CD14-positive monocyte (primary cell): Measurements from ENCODE around the gene DMRTC1. TPM values are rescaled to one million over a fixed set of nuclear protein-coding genes. Genes with fewer than 3 reads are reported as not detected.
"Not testable (repeated sequence)": the region's sequence is repeated elsewhere in the genome, so short reads cannot be mapped to it uniquely, and the experiment has no call there.

Source experiments
- DNase-seq, 3 donors: peaks; one replicate each; pipeline ENCODE4 v3.0.0-alpha.2; 2011 to 2022
- H2AFZ ChIP-seq: 2 replicates; pipeline ENCODE4 v1.6.0; 2012; ENCODE audit warnings: mild to moderate bottlenecking, low read depth, low read length, inconsistent platforms; ENCODE audit not compliant: insufficient read depth, poor library complexity, severe bottlenecking
- H3K27ac ChIP-seq, 2 donors: 1 replicate in 1 of 2; 2 replicates in 1 of 2; pipeline ENCODE4 v1.5.1; 2012 to 2013; ENCODE audit warnings: low read length in 2 of 2, control low read depth in 1 of 2, inconsistent platforms in 1 of 2, low read depth in 1 of 2, mild to moderate bottlenecking in 1 of 2
- H3K27me3 ChIP-seq, 2 donors: one replicate each; pipeline versions ENCODE4 v1.6.0 to v1.6.1; 2011 to 2013; ENCODE audit warnings: low read length in 2 of 2; ENCODE audit not compliant: control insufficient read depth in 2 of 2, insufficient read depth in 2 of 2
- H3K36me3 ChIP-seq, 2 donors: replicated peaks in 1 of 2; 1 replicate in 1 of 2; 2 replicates in 1 of 2; pipeline versions ENCODE4 v1.5.1 to v1.6.1; 2012 to 2013; ENCODE audit warnings: low read length in 2 of 2, control low read depth in 1 of 2, inconsistent platforms in 1 of 2, mild to moderate bottlenecking in 1 of 2; ENCODE audit not compliant: insufficient read depth in 2 of 2, control insufficient read depth in 1 of 2
- H3K4me1 ChIP-seq, 2 donors: 1 replicate in 1 of 2; 2 replicates in 1 of 2; pipeline versions ENCODE4 v1.5.1 to v1.6.1; 2012 to 2013; ENCODE audit warnings: low read length in 2 of 2, control low read depth in 1 of 2, inconsistent platforms in 1 of 2, mild to moderate bottlenecking in 1 of 2, moderate library complexity in 1 of 2; ENCODE audit not compliant: insufficient read depth in 2 of 2, control insufficient read depth in 1 of 2
- H3K4me2 ChIP-seq: replicated peaks from 2 replicates; pipeline ENCODE3; 2012; ENCODE audit warnings: low read length, moderate library complexity, mild to moderate bottlenecking; ENCODE audit not compliant: poor library complexity, severe bottlenecking; ENCODE audit errors: extremely low read depth
- H3K4me3 ChIP-seq, 3 experiments: fragments of 200-600 bp in 1 of 3; sonication (generic) in 1 of 3; replicated peaks in 1 of 3; 1 replicate in 2 of 3; 2 replicates in 1 of 3; pipeline ENCODE4 v1.5.1; 2011 to 2013; ENCODE audit warnings: low read length in 3 of 3, mild to moderate bottlenecking in 3 of 3, control low read depth in 2 of 3, low read depth in 2 of 3, inconsistent platforms in 1 of 3, moderate library complexity in 1 of 3
- H3K79me2 ChIP-seq: 2 replicates; pipeline ENCODE4 v1.6.0; 2012; ENCODE audit warnings: mild to moderate bottlenecking, control low read depth, inconsistent platforms, low read length, moderate library complexity; ENCODE audit not compliant: insufficient read depth
- H3K9ac ChIP-seq: 2 replicates; pipeline ENCODE4 v1.6.0; 2017; ENCODE audit warnings: low read length, mild to moderate bottlenecking; ENCODE audit not compliant: insufficient read depth, poor library complexity, severe bottlenecking
- H3K9me3 ChIP-seq, 2 donors: replicated peaks in 1 of 2; 1 replicate in 1 of 2; 2 replicates in 1 of 2; pipeline versions ENCODE4 v1.5.1 to v1.6.1; 2012 to 2013; ENCODE audit warnings: low read length in 2 of 2, control low read depth in 1 of 2; ENCODE audit not compliant: control insufficient read depth in 1 of 2, insufficient read depth in 1 of 2
- H4K20me1 ChIP-seq: 2 replicates; pipeline ENCODE4 v1.6.0; 2012; ENCODE audit warnings: mild to moderate bottlenecking, low read length, control low read depth, moderate library complexity; ENCODE audit not compliant: insufficient read depth
- H3K27ac Mint-ChIP-seq, 7 donors: one replicate each; pipeline ENCODE4 v1.8.0; 2020; ENCODE audit warnings: mild to moderate bottlenecking in 7 of 7, mixed read lengths in 7 of 7, moderate library complexity in 6 of 7, inconsistent platforms in 2 of 7
- H3K27me3 Mint-ChIP-seq, 3 donors: one replicate each; pipeline ENCODE4 v1.8.0; 2021 to 2022; ENCODE audit warnings: low read depth in 3 of 3, mild to moderate bottlenecking in 3 of 3, mixed read lengths in 3 of 3, moderate library complexity in 3 of 3, inconsistent platforms in 1 of 3
- H3K36me3 Mint-ChIP-seq, 2 donors: one replicate each; pipeline ENCODE4 v1.8.0; 2020; ENCODE audit warnings: mixed read lengths in 2 of 2, inconsistent platforms in 1 of 2, mild to moderate bottlenecking in 1 of 2
- H3K4me1 Mint-ChIP-seq: one replicate; pipeline ENCODE4 v1.8.0; 2020; ENCODE audit warnings: mild to moderate bottlenecking, mixed read lengths
- H3K4me3 Mint-ChIP-seq, 2 donors: one replicate each; pipeline ENCODE4 v1.8.0; 2020; ENCODE audit warnings: mild to moderate bottlenecking in 2 of 2, mixed read lengths in 2 of 2, moderate library complexity in 1 of 2
- H3K9me3 Mint-ChIP-seq, 7 donors: one replicate each; pipeline ENCODE4 v1.8.0; 2020 to 2022; ENCODE audit warnings: mixed read lengths in 7 of 7, mild to moderate bottlenecking in 6 of 7, moderate library complexity in 6 of 7, inconsistent platforms in 2 of 7
- WGBS: methylation state at CpG from one replicate; pipeline ENCODE4 v1.1.5; 2013; ENCODE audit warnings: missing lambda C conversion rate; ENCODE audit not compliant: insufficient coverage; 5-methylcytosine and 5-hydroxymethylcytosine counted together
- intact Hi-C, 2 donors: fragments of 100-400 bp; cut with micrococcal nuclease; formaldehyde crosslinking; loops; one replicate each; pipeline versions ENCODE4 v1.15.0 to v1.15.1; 2023
- polyA plus RNA-seq, 3 donors: library from polyadenylated mRNA; depleted of rRNA in 1 of 3; unstranded in 2 of 3; stranded (reverse) in 1 of 3; fragments of 300-500 nt in 2 of 3; fragments of >200 nt in 1 of 3; fragmentation: Illumina TruSeq in 2 of 3; gene quantifications; 1 replicate in 2 of 3; 2 replicates in 1 of 3; pipeline ENCODE4 v1.2.3, GENCODE V29; 2012 to 2021

Gene DMRTC1
- polyA plus RNA-seq, 3 donors = not detected

DNA sequence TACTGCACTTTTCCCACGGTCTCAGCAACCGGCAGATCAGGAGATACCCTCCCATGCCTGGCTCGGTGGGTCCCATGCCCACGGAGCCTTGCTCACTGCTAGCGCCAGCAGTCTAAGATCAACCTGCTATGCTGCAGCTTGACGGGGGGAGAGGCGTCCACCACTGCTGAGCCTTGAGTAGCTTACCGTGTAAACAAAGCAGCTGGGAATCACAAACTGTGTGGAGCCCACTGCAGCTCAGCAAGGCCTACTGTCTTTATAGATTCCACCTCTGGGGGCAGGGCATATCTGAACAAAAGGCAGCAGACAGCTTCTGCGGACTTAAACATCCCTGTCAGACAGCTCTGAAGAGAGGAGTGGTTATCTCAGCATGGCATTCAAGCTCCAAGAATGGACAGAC, 16.3 kb upstream of the DMRTC1 start:
- H3K27ac Mint-ChIP-seq, H3K27me3 Mint-ChIP-seq, H3K9me3 Mint-ChIP-seq, H3K36me3 Mint-ChIP-seq, H3K4me3 ChIP-seq, H3K9ac ChIP-seq, H3K79me2 ChIP-seq, DNase-seq, intact Hi-C loops, H4K20me1 ChIP-seq, H3K27ac ChIP-seq, H3K4me3 Mint-ChIP-seq, H3K27me3 ChIP-seq, H3K9me3 ChIP-seq, H3K4me2 ChIP-seq, H3K36me3 ChIP-seq, H3K4me1 Mint-ChIP-seq, H2AFZ ChIP-seq, H3K4me1 ChIP-seq: not testable (repeated sequence)
- WGBS = no CpG with 5 or more reads among the region's 9 CpGs

DNA sequence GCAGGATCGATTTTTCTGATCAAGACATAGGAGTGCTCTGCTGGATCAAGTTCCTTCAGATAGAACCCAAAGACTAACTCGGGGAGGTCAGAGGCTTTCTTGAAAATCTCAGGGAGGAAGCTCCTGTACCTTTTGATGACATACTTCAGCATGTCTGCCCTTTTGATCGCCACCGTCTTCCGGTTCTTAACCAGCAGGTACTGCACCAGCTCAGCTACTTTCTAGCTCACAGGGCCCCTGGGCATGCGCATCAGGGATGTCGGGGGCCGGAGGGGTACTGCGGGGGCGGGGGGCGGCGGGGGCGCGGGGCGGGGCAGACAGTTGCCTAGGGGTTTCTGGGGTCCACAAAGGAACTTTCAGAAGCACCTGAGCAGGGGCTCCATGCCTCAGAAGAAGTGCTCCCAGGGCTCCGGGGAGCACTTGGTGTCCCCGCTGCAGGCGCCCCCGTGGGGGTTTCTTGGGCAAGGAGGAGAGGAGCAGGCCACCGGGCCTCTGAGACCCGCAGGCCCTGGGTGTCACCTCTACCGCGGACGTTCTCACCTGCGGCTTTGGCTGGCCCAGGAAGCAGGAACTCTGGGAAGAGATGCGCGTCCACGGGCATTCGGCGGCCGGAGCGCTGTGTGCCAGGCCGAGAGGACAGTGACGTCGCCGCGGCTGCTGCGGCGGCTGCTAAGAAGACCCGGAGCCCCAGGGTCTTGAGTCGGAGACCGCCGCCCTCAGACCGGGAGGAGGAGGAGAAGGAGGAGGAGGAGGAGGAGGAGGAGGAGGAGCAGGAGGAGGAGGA, 410 bp downstream of the DMRTC1 start:
- H3K4me3 Mint-ChIP-seq, H3K27me3 Mint-ChIP-seq, H4K20me1 ChIP-seq, H3K9ac ChIP-seq, H3K79me2 ChIP-seq, H3K27ac Mint-ChIP-seq, H3K9me3 Mint-ChIP-seq, H3K36me3 ChIP-seq, intact Hi-C loops, H3K4me2 ChIP-seq, H3K27me3 ChIP-seq, H3K4me1 Mint-ChIP-seq, DNase-seq, H3K4me1 ChIP-seq, H3K36me3 Mint-ChIP-seq, H3K27ac ChIP-seq, H2AFZ ChIP-seq, H3K4me3 ChIP-seq, H3K9me3 ChIP-seq: not testable (repeated sequence)
- WGBS = no CpG with 5 or more reads among the region's 44 CpGs

DNA sequence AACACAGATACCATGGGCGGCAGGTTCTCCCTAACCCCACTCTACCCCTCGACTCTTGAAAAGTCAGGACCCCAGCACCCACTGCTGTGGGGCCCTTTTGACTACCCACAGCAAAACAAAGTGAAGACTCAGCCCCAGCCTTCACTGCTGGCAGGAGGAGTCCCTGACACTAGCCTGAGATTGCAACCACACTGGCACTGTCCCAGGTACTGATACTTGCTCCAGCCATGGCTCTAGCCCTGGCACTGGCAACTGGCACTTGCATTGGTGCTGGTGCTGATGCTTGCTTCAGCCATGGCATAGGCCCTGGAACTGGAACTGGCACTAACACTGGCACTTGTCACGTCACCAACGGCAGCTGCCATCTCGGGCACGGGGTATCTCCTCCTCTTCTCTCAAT, 1.4 kb downstream of the DMRTC1 start:
- H4K20me1 ChIP-seq, H3K36me3 ChIP-seq, H3K4me3 ChIP-seq, H3K4me1 Mint-ChIP-seq, H3K27ac Mint-ChIP-seq, H3K4me2 ChIP-seq, H3K27me3 Mint-ChIP-seq, DNase-seq, H3K9me3 ChIP-seq, H3K27ac ChIP-seq, H3K9ac ChIP-seq, H3K4me1 ChIP-seq, H2AFZ ChIP-seq, intact Hi-C loops, H3K4me3 Mint-ChIP-seq, H3K9me3 Mint-ChIP-seq, H3K36me3 Mint-ChIP-seq, H3K27me3 ChIP-seq, H3K79me2 ChIP-seq: not testable (repeated sequence)
- no CpG with 5 or more reads among the region's 6 CpGs for WGBS

DNA sequence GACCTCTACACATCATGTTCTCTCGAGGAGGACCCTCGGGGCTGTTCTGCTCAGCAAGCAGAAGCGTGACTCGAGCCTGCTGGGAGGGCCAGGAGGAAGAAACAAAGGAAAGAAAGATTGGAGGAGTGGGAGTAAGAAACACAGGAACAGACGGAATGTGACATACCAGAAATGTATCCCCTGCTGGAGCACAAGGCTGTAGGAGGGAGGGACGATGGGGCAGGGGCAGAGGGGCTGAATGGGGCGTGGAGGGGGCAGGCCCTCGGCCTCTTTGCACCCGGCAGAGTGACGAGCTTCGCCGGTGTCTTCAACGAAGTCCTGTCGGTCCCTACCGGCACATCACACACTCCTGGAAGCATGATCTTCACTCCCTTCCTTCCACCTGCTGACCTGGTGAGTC, 5.7 kb downstream of the DMRTC1 start, which contains the start of gene FAM236A:
Gene FAM236A (plus strand): TSS at position 301 of the 400 bp plus-strand sequence. CDS start 57 bp downstream, at position 358.
- H2AFZ ChIP-seq, H3K4me2 ChIP-seq, H3K4me1 ChIP-seq, H3K79me2 ChIP-seq, H4K20me1 ChIP-seq, DNase-seq, H3K27me3 ChIP-seq, H3K36me3 Mint-ChIP-seq, H3K9ac ChIP-seq, H3K4me3 ChIP-seq, H3K27ac Mint-ChIP-seq, H3K27me3 Mint-ChIP-seq, H3K4me3 Mint-ChIP-seq, H3K9me3 ChIP-seq, H3K9me3 Mint-ChIP-seq, H3K36me3 ChIP-seq, H3K27ac ChIP-seq, H3K4me1 Mint-ChIP-seq, intact Hi-C loops: not testable (repeated sequence)
- no CpG with 5 or more reads among the region's 15 CpGs for WGBS
